GM18858 (cell line): ENCODE results near the gene OPA1.
A peak's percentile ranks its signal among the peaks of the same experiment; 100 is the strongest.

Experiments used
- ATAC-seq: cut with Tn5 transposase; IDR thresholded peaks from one replicate; pipeline ENCODE4 v1.9.1; 2021; ENCODE audit not compliant: unreplicated experiment

Gene OPA1

DNA sequence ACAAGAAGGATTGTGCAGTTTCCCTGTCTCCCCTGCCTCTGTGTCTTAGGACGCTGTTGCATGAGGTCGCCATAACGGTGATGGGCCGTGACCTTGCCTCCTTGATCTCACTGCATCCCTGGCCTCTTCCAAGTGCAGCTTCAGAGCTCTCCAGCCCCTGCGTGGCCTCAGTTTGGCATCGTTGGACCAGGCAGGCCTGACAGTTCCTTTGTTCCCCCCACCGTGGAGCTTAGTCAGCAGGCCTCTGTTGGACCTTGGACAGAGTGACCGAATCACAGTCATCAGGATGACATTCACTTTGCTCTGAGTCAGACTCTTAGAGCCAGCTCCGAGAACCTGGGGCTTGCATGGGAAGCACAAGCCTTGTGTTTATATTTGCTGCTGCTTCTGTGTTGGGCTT is 139.4 kb downstream of the OPA1 start:
- ATAC-seq: no peak

DNA sequence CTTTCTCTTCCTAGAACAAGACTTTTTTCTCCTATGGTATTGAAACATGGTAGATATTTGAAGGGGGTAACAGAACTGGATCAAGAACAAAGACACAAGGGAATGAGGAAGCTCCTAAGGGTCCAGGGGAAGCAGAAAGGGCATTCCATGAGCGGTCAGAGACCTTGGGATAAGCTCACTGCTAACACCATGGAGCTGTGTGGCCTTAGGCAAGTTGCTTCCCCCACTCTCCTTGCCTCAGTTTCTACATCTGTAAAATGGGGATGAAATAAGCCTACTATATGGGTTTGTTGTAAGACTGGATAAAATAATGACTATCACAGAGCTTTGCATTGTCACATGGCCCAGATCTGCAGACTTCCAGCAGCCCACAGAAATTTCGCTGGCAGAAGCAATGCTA is 139.8 kb downstream of the OPA1 start:
- no peak for ATAC-seq

DNA sequence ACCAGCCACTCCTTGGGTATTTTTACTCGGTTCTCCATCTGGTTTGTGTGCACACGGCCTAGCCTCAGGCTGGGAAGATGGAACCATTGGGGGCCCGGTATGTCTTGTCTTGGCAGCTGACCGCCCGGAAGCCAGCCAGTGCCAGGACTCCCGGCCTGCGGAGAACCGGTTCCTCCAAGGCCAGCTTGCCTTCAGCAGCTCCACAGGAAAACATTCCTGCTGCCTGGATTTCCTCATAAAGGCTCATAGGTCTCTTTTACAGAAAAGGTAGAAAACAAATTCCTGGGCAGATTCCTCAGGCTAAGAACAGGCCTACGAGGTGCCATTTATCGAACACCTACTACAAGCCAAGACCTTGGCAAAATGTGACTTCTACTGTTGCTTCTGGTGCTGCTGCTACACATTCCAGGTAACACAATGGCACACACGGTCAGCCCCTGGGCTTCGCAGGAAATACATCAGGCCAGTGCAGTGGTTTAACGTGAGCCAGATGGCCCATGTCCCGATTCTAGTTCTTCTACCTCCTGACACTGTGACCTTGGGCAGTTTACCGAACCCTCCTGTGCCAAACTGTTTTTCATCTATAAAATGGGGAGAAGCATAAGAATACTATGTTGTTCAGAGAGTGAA is 141.8 kb downstream of the OPA1 start:
- no peak for ATAC-seq

DNA sequence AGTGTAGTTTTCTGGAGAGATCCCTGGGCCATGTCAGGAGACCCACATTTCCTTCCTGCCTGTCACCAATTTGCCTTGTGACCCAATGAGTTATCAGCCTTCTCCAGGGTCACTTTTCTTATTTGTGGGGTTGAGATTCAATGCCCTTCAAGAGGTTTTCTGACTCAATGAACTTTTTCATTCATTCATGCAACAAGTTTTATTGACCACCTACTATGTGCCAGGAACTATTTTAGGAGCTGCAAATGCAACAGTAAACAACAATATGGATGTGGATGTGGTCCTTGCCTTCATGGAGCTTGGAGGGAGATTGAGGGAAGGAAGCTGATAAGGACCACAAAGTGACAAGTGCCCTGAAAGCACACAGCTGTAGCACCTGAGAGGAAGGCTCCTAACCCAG is 142.8 kb downstream of the OPA1 start:
- no peak for ATAC-seq

DNA sequence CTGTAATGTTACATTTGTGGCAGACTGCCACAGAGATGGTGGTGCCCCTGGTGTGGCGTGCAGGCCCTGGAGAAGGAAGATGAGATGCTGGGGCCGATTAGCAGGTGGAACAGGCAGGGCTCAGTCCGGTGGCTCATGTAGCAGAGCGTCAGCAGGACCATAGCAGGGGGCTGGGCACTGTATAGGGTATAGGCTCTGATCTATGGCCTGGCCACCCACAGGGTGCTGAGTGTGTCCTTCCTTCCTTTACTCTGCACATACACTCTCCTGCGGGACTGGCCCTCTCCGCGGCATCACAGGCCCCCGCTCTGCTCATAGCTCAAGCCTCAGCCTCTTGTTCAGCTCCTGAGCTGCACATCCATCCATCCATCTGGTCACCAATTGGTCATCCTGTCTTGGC is 143.6 kb downstream of the OPA1 start:
- ATAC-seq: no peak

DNA sequence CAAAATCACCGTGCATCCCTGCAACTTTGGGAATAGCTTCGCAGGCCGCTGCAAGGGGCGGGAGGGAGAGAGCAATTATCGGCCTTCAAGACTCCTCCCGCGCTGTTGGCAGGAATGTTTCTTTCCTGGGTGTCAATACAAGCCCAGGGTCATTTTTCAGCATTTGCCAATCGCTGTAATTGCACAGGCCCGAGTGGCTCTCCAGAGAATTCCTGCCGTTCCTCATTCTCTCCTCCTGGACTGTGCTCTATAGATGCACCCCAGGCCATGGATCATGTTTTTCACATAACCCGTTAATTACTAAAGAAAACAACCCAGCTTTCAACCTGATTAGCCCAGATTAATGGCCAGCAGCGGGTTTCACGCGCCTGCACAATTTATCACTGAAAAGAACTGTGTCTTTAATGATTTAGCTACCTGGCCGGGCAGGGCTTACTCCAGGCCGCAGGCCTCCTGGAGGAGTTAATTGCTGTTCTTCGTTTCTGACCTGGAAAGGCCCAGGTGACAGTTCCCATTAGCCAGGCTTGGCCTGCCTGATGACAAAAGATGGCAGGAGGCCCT is 144.3 kb downstream of the OPA1 start:
- ATAC-seq: no peak

DNA sequence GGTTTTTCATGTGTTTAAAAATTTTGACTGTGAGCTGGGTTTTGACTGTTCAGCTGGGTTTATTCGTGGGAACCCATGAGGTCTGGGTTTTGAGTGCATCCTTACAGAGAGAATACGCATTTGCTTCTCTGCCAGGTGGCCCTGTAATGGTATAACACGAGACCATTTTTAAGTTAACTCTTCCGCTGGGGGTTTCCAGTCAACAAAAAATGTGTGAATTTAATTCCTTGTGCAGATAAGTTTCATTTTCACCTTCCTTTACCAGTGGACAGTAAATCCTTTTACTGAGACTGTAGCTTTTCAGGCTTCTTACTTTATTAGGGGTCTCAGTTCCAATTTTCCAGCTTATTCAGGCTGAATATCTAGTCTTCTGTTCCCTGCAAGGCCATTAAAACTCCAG is 149.6 kb downstream of the OPA1 start:
- ATAC-seq: peak; percentile 48

DNA sequence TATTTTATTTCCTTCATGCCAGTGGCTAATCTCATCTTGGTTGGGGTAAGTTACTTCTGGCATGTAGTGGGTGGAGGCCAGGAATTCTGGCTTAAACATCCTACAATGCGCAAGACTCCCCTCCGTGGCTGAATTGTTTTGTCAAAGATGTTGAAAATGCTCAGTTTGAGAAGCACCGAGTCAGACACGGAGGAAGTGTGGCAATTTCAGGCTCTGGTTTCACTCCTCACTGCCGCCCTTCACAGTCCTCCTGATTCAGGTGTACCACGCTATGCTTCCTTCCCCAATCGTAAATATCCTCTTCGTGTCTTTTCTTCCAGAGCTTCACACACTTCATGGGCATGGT is 150.7 kb downstream of the OPA1 start:
- peak; percentile 43 for ATAC-seq

DNA sequence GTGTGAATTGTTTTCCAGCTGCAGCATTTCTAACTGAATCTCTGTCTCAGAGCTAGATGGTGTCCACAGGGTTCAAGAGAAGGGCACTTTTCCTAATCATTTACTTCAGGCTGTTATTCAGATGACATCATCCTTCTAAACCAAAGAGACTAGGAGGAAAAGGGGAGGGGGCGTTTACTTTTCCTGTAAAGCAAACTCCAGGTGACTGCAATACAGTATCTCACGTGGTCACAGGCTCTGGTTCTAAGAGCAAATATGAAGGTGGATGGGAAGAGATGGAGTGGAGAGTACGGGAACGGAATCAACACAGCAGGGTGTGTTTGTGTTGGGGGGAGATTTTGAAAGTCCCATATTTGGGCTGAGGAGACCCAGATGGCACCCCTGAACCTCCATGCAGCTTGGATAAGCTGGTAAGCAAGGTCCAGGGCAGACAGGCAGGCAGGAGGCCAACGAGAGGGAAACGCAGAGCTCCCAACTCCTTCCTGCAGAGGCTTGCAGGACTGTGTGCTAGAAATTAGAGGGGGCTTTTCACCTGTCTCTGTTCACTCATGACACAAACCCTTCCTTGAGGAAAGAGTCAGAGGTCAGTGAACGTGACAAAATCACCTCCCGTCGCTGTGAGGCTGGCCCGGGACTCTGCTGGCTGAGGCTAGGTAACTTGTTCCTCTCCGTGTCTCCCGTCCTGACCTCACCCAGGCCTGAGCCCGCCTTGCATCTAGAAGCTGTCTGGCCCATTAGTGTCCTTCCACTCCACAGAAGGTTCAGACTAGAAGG is 151.2 kb downstream of the OPA1 start:
- ATAC-seq: no peak

DNA sequence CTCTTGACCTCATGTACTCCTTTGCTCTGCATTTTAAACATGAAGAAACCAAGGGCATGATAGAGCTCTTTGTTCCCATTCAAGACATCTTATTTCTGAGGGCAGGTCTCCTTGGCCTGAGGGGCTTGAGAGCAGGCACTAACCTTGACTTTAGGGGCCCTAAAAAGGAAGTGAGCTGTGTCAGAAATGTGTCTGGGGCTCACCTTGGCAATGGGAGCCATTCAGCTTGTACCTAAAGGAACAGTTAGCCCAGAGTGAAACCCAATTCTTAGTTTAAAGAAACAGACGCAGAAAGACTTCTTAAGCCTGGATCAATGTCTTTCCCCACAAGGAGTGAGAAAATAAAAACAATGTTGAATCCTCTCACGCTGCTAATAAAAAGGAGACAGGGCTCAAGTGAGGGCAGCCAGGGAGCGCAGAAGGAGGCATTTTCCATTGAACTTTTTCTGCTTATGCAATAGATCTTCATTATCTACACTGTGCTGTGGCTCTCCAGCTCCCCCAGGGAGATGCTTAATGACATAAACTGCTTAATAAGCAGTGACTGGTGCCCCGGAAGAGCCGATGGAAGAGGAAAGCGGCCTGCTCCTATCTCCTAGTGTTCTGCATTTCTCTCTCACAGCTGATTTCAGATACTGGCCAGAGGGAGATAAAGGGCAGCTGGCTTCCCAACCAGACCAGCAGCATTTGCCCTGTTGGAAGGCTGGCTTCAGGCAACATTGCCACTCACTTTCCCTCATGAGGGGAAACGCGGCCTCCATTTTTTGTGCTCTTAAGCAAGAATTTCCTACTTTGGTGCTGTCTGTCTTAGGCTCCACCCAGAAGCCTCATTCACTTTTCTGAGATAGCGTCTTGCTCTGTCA is 152.0 kb downstream of the OPA1 start:
- ATAC-seq: no peak

DNA sequence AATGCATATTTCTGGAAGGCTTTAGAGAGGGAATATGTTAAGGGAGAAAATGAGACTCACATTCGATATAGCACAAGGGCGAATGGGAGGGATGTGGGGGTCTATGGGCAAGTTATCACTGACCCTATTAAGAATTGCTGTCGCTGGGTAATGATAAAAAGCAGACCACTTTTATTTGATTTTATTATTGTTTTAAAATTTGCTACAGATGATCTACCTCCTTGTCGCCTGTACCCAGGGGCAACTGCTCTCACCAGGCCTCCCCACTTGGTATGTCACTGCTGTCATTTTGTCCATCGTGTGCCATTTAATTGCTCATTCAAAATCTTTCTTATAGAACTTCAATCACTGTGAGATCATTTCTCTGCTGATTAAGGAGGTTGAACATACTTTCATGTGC is 153.8 kb downstream of the OPA1 start:
- no peak for ATAC-seq
